D721Med (cell line): ENCODE results near the gene CALHM1.

Experiments used
- DNase-seq: peaks from one replicate; pipeline ENCODE4 v3.0.0; 2011; ENCODE audit warnings: low spot score; ENCODE audit not compliant: insufficient read length
- FAIRE-seq: peaks from 2 replicates; lab custom pipeline; 2011; peaks lifted over from hg19 to GRCh38; lab: Jason Lieb, UNC
- TF ChIP-seq, protein P1 (sequence below): IDR thresholded peaks from 2 replicates; pipeline ENCODE4 v1.5.1; 2012; ENCODE audit warnings: mild to moderate bottlenecking, control low read depth; ENCODE audit not compliant: insufficient read depth; ENCODE audit errors: missing control alignments

CALHM1 gene

DNA sequence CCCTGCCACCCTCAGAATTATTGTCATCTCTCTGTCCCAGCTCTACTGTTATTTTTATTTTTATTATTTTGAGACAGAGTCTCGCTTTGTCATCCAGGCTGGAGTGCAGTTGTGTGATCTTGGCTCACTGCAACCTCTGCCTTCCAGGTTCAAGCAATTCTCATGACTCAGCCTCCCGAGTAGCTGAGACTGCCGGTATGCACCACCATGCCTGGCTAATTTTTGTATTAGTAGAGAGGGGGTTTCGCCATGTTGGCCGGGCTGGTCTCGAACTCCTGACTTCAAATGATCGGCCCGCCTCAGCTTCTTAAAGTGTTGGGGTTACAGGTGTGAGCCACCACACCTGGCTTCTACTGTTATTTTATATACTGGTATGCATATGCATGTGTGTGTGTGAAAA, 17.5 kb downstream of the CALHM1 start:
- FAIRE-seq: no peak
- DNase-seq: no peak
- TF ChIP-seq, protein P1, sequence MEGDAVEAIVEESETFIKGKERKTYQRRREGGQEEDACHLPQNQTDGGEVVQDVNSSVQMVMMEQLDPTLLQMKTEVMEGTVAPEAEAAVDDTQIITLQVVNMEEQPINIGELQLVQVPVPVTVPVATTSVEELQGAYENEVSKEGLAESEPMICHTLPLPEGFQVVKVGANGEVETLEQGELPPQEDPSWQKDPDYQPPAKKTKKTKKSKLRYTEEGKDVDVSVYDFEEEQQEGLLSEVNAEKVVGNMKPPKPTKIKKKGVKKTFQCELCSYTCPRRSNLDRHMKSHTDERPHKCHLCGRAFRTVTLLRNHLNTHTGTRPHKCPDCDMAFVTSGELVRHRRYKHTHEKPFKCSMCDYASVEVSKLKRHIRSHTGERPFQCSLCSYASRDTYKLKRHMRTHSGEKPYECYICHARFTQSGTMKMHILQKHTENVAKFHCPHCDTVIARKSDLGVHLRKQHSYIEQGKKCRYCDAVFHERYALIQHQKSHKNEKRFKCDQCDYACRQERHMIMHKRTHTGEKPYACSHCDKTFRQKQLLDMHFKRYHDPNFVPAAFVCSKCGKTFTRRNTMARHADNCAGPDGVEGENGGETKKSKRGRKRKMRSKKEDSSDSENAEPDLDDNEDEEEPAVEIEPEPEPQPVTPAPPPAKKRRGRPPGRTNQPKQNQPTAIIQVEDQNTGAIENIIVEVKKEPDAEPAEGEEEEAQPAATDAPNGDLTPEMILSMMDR: no peak

DNA sequence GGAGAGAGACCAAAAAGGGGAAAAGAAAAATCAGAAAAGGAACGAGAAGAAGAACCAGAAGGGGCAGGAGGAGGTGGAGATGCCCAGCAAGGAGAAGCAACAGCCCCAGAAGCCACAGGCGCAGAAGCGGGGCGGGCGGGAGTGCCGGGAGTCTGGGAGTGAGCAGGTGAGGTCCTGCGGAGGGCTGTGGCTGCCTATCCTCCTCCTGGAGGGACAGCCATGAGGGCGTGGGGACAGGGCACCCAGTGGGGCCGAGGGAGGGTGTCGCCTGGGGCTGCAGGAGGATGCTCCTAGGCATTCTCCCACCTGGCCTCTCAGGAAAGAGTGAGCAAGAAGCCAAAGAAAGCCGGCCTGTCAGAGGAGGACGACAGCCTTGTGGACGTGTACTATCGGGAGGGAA, 18.3 kb downstream of the CALHM1 start:
- TF ChIP-seq, protein P1: no peak
- DNase-seq (no peak), FAIRE-seq (no peak)

DNA sequence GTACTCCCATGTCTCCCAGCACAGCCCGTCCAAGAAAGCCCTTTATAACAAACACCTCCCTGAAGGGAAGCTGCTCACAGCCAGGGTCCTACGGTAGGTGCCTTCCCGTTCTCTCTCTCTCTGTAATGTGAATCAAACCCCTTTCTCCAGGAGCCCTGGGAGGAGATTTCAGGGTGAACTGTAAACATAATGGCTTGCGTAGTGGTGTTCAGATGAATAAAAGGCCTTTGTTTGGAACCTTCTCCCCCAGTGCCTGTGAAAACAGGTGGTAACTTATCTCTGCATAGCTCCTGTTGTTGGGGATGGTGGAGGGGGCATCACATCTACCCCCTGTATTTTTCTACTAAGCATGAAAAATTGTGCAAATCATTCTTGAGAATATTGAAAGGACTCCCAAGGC, 18.9 kb downstream of the CALHM1 start:
- TF ChIP-seq, protein P1: no peak
- FAIRE-seq (no peak), DNase-seq (no peak)

DNA sequence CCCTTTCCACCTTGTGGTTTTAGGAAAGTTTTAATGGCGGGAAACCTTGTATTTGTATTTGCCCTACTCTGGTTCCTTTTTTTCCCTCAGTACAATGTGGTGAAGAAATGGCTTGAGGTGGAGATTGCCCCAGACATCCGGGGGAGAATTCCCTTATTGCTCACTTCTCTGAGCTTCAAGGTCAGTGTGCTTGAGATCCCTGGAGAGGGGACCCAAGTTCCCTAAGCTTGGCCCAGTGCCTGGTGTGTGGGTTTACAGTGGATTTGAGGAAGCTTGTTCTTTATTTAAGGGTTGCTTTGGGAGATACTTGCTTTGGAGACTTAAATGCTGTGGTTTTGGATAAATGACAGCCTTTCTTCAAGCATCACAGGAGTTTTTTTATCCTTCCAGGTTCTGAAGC, 24.8 kb downstream of the CALHM1 start:
- TF ChIP-seq, protein P1: no peak
- FAIRE-seq (no peak), DNase-seq (no peak)

DNA sequence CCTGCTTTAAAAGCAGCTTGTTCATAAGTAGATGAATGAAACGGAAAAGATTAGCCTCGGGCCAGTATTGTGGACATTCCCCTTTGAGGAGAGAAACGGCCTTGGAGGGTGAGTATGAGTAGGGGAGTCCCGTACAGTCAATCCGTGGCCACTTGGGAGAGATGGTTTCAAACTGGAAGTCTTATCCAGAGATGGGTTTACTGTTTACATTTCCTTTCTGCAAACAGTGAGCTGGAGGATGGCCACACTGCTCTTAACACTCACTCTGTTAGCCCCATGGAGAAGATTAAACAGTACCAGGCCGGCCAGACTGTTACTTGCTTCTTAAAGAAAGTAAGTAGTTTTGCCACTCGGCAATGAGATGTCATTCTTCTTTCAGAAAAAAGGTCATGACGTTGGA, 26.8 kb downstream of the CALHM1 start:
- FAIRE-seq: no peak
- DNase-seq: no peak
- TF ChIP-seq, protein P1: no peak

- FAIRE-seq (no peak), DNase-seq (no peak)
- TF ChIP-seq, protein P1: no peak
Measured at GRCh38 chr10:103429647-103430046, 29.1 kb downstream of the CALHM1 start.

GRCh38 chr10:103428989-103429643, 29.6 kb downstream of the CALHM1 start:
- no peak for DNase-seq
- TF ChIP-seq, protein P1: no peak
- FAIRE-seq: peak; percentile 6
